PC-9 (cell line): ENCODE results near the gene MYBPC2. TPM values are rescaled to one million over a fixed set of nuclear protein-coding genes. Genes with fewer than 3 reads are reported as not detected.

ENCODE experiments used
- Bru-seq: library from RNA; stranded (reverse); fragments of 400-500 nt; gene quantifications from one replicate; lab custom pipeline; 2021; lab: Mats Ljungman, UMichigan
- BruChase-seq, 2 experiments: library from RNA; stranded (reverse); fragments of 400-500 nt; gene quantifications; one replicate each; lab custom pipeline; 2021; lab: Mats Ljungman, UMichigan
- BruUV-seq: library from RNA; stranded (reverse); fragments of 400-500 nt; replicated peaks from 2 replicates; lab custom pipeline; 2021; lab: Mats Ljungman, UMichigan
- CTCF ChIA-PET: fragments of 300-600 bp; sonication (Branson Sonifier 250); formaldehyde crosslinking; loops from one replicate; lab custom pipeline; 2022; ENCODE audit warnings: antibody characterized with exemption; lab: Charles Lee
- POLR2A ChIA-PET: fragments of 300-600 bp; sonication (Branson Sonifier 250); formaldehyde crosslinking; loops from one replicate; lab custom pipeline; 2022; ENCODE audit warnings: antibody characterized with exemption; ENCODE audit not compliant: unreplicated experiment; lab: Charles Lee
- DNase-seq, 2 experiments: peaks; one replicate each; pipeline versions ENCODE4 v3.0.0 to v3.0.0-alpha.2; 2015 to 2022; ENCODE audit warnings: mixed read lengths in 1 of 2
- H2AFZ ChIP-seq: fragments of 200-600 bp; sonication (generic); 2 replicates; pipeline ENCODE4 v1.8.1; 2017; ENCODE audit warnings: antibody characterized with exemption
- H3F3A ChIP-seq: fragments of 200-600 bp; sonication (generic); 2 replicates; pipeline ENCODE4 v1.8.1; 2017; ENCODE audit warnings: antibody characterized with exemption, mild to moderate bottlenecking, low read depth; ENCODE audit not compliant: insufficient read depth
- H3K27ac ChIP-seq: fragments of 200-600 bp; sonication (generic); 2 replicates; pipeline ENCODE4 v1.6.1; 2016; ENCODE audit warnings: mixed run types
- H3K27me3 ChIP-seq: fragments of 200-600 bp; sonication (generic); 2 replicates; pipeline ENCODE4 v1.6.1; 2016; ENCODE audit warnings: low read depth, mixed run types; ENCODE audit not compliant: insufficient read depth
- H3K36me3 ChIP-seq: fragments of 200-600 bp; sonication (generic); 2 replicates; pipeline ENCODE4 v1.6.1; 2016; ENCODE audit warnings: low read depth, mixed run types
- H3K4me1 ChIP-seq: fragments of 200-600 bp; sonication (generic); replicated peaks from 2 replicates; pipeline ENCODE4 v1.6.1; 2016; ENCODE audit warnings: mixed run types; ENCODE audit not compliant: insufficient read depth
- H3K4me2 ChIP-seq: fragments of 200-600 bp; sonication (generic); 2 replicates; pipeline ENCODE4 v1.6.1; 2017; ENCODE audit warnings: mixed run types
- H3K4me3 ChIP-seq: fragments of 200-600 bp; sonication (generic); 2 replicates; pipeline ENCODE4 v1.6.1; 2016; ENCODE audit warnings: mixed run types
- H3K79me2 ChIP-seq: fragments of 200-600 bp; sonication (generic); 2 replicates; pipeline ENCODE4 v1.6.1; 2017; ENCODE audit warnings: low read depth, mixed run types
- H3K9me2 ChIP-seq: fragments of 200-600 bp; sonication (generic); 2 replicates; pipeline ENCODE4 v1.8.1; 2017; ENCODE audit warnings: mild to moderate bottlenecking; ENCODE audit not compliant: insufficient read depth
- H3K9me3 ChIP-seq: fragments of 200-600 bp; sonication (generic); 2 replicates; pipeline ENCODE4 v1.8.1; 2016; ENCODE audit warnings: low read depth; ENCODE audit not compliant: insufficient read depth
- H4K20me1 ChIP-seq: fragments of 200-600 bp; sonication (generic); 2 replicates; pipeline ENCODE4 v1.8.1; 2017; ENCODE audit not compliant: insufficient read depth
- EZH2 ChIP-seq: fragments of 200-600 bp; sonication (generic); IDR thresholded peaks from 2 replicates; pipeline ENCODE4 v1.8.0; 2017; ENCODE audit warnings: antibody characterized with exemption, low read depth
- intact Hi-C: fragments of 100-400 bp; cut with micrococcal nuclease; formaldehyde crosslinking; loops from one replicate; pipeline ENCODE4 v1.10.0; 2022; ENCODE audit not compliant: unreplicated experiment
- long read RNA-seq: library from polyadenylated mRNA; stranded (forward); transcript quantifications from one replicate; pipeline ENCODE4 v2.0.0, GENCODE V29; 2022
- total RNA-seq: library from RNA; stranded (reverse); gene quantifications from 2 replicates; pipeline ENCODE4 v1.2.3, GENCODE V29; 2021
- TF ChIP-seq, protein P1 (sequence below): fragments of 200-600 bp; sonication (generic); conservative IDR thresholded peaks from 2 replicates; pipeline ENCODE4 v1.6.1; 2017; ENCODE audit warnings: mixed run types, antibody characterized with exemption, mild to moderate bottlenecking, moderate library complexity

Gene MYBPC2
- total RNA-seq (not detected in 2 replicates), Bru-seq, nascent RNA (percentile 5 among the genes with signal in this experiment), BruChase-seq, experiment 1, labeled RNA remaining after a 2-hour chase (percentile 2 among the genes with signal in this experiment), BruChase-seq, experiment 2, labeled RNA remaining after a 6-hour chase (percentile 5 among the genes with signal in this experiment)
- long read RNA-seq, partial matches to known transcripts: 1 of 1 reads
- long read RNA-seq, other reads (novel, unspliced or antisense): 0 of 1 reads

- H3K4me3 ChIP-seq: peak within 1 kb of the TSS; percentile 51
- no peaks in the 10 kb centered on the region for H3K36me3 ChIP-seq
- peak within 1 kb of the TSS; percentile 66 for H2AFZ ChIP-seq
- ChIA-PET CTCF (no interaction called here), POLR2A (no interaction called here)
- peaks cover 11% of the 10 kb centered on the region for H3K4me1 ChIP-seq
- DNase-seq: no peak
- intact Hi-C loops: no loop called here
- H3K4me2 ChIP-seq: peak within 1 kb of the TSS; percentile 83
- no peaks in the 10 kb centered on the region for H3K9me3 ChIP-seq
- H4K20me1 ChIP-seq: no peaks in the 10 kb centered on the region
- peaks cover 72% of the 10 kb centered on the region for H3K27me3 ChIP-seq
- no peak within 1 kb of the TSS for H3K27ac ChIP-seq
- H3K79me2 ChIP-seq: no peaks in the 10 kb centered on the region
- TF ChIP-seq, protein P1, sequence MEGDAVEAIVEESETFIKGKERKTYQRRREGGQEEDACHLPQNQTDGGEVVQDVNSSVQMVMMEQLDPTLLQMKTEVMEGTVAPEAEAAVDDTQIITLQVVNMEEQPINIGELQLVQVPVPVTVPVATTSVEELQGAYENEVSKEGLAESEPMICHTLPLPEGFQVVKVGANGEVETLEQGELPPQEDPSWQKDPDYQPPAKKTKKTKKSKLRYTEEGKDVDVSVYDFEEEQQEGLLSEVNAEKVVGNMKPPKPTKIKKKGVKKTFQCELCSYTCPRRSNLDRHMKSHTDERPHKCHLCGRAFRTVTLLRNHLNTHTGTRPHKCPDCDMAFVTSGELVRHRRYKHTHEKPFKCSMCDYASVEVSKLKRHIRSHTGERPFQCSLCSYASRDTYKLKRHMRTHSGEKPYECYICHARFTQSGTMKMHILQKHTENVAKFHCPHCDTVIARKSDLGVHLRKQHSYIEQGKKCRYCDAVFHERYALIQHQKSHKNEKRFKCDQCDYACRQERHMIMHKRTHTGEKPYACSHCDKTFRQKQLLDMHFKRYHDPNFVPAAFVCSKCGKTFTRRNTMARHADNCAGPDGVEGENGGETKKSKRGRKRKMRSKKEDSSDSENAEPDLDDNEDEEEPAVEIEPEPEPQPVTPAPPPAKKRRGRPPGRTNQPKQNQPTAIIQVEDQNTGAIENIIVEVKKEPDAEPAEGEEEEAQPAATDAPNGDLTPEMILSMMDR: no peak
- H3F3A ChIP-seq: peaks cover 4% of the 10 kb centered on the region; the same call in 1 of the 2 replicates
- H3K9me2 ChIP-seq: no peaks in the 10 kb centered on the region
- BruUV-seq: no TSS peak
Measured at GRCh38 chr19:50432221-50433028, at the start of gene MYBPC2. Gene MYBPC2, plus strand, starts transcription at chr19:50432892. Its CDS starts 62 bp downstream, at chr19:50432954.

GRCh38 chr19:50383001-50383851 lies 49.5 kb upstream of the MYBPC2 start:
- Histone ChIP-seq H3K79me2 (peaks cover 38% of the 10 kb centered on the region), H4K20me1 (peaks cover 26% of the 10 kb centered on the region), H3F3A (peaks cover 22% of the 10 kb centered on the region), H3K27ac (peak overlapping the region; percentile 15), H3K4me1 (peaks cover 10% of the 10 kb centered on the region; the same call in 1 of the 2 replicates), H3K4me2 (peak overlapping the region; percentile 69), H3K9me2 (no peaks in the 10 kb centered on the region), H3K27me3 (no peaks in the 10 kb centered on the region), H3K4me3 (peak overlapping the region; percentile 78; the same call in 1 of the 2 replicates), H2AFZ (no peak overlapping the region), H3K9me3 (no peaks in the 10 kb centered on the region), H3K36me3 (peaks cover 21% of the 10 kb centered on the region)
- no TSS peak for BruUV-seq
- TF ChIP-seq, protein P1: no peak
- no peak for TF ChIP-seq EZH2
- intact Hi-C loops: no loop called here
- POLR2A ChIA-PET: no interaction called here
- CTCF ChIA-PET: interaction anchor here (0.6 kb wide), 1 partner anchor 32 kb away, joined by 13 read pairs; no protein-coding TSS in a partner anchor
- DNase-seq: no peak
